HCT116 (cell line): ENCODE data around the gene CDH9. TPM values are rescaled to one million over a fixed set of nuclear protein-coding genes. Genes with fewer than 3 reads are reported as not detected.

Source experiments
- ATAC-seq: fragments of 200-7000 bp; cut with Tn5 transposase; 2 replicates; pipeline ENCODE4 v1.9.1; 2020; ENCODE audit warnings: mild to moderate bottlenecking, moderate library complexity
- BruUV-seq: library from RNA; stranded (reverse); fragments of 400-500 nt; replicated peaks from 2 replicates; lab custom pipeline; 2021; lab: Mats Ljungman, UMichigan
- CTCF ChIA-PET: fragments of 300-600 bp; sonication (Branson Sonifier 250); formaldehyde crosslinking; loops from one replicate; lab custom pipeline; 2021; ENCODE audit warnings: antibody characterized with exemption; lab: Charles Lee
- POLR2A ChIA-PET: fragments of 300-600, 350-600 bp; sonication (Branson Sonifier 250); formaldehyde crosslinking; loops from one replicate; lab custom pipeline; 2021; ENCODE audit warnings: antibody characterized with exemption; lab: Charles Lee
- RAD21 ChIA-PET, 2 experiments: fragments of 300-600 bp; sonication (Branson Sonifier 250); formaldehyde crosslinking; loops; one replicate each; lab custom pipeline; 2023; ENCODE audit warnings: low total read pairs in 2 of 2; ENCODE audit not compliant: uncharacterized antibody in 2 of 2, unreplicated experiment in 2 of 2, low non-redundant PET in 1 of 2; lab: Charles Lee
- DNase-seq: peaks from one replicate; pipeline ENCODE4 v3.0.0-alpha.2; 2010; ENCODE audit warnings: low read depth, low spot score
- H2AFZ ChIP-seq: fragments of 200-600 bp; shearing (Covaris generic), sonication (generic); 2 replicates; pipeline ENCODE4 v1.6.1; 2017; ENCODE audit warnings: low read depth, mixed run types, mixed read lengths, antibody characterized with exemption, low read length; ENCODE audit not compliant: poor library complexity, severe bottlenecking
- H3K27ac ChIP-seq: 2 replicates; pipeline ENCODE4 v1.5.1; 2012; ENCODE audit warnings: low read depth, low read length
- H3K27me3 ChIP-seq: fragments of 200-600 bp; sonication (generic); 2 replicates; pipeline ENCODE4 v1.6.1; 2016; ENCODE audit warnings: mixed run types, low read length, mixed read lengths; ENCODE audit not compliant: insufficient read depth
- H3K36me3 ChIP-seq, 2 experiments: fragments of 200-500 bp in 1 of 2; fragments of 200-600 bp in 1 of 2; sonication (Bioruptor generic) in 1 of 2; sonication (generic) in 1 of 2; 2 replicates each; pipeline versions ENCODE4 v1.5.1 to v1.6.1; 2014 to 2016; ENCODE audit warnings: low read length in 2 of 2, inconsistent platforms in 1 of 2, mixed read lengths in 1 of 2, mixed run types in 1 of 2; ENCODE audit not compliant: insufficient read depth in 2 of 2, control insufficient read depth in 1 of 2
- H3K4me1 ChIP-seq, 2 experiments: fragments of 200-600 bp in 1 of 2; sonication (generic) in 1 of 2; 2 replicates each; pipeline versions ENCODE4 v1.5.1 to v1.6.1; 2012 to 2017; ENCODE audit warnings: low read length in 2 of 2, inconsistent platforms in 1 of 2, mild to moderate bottlenecking in 1 of 2, mixed read lengths in 1 of 2, mixed run types in 1 of 2, moderate library complexity in 1 of 2; ENCODE audit not compliant: insufficient read depth in 2 of 2, control insufficient read depth in 1 of 2
- H3K4me2 ChIP-seq: fragments of 200-600 bp; sonication (generic); 2 replicates; pipeline ENCODE4 v1.6.1; 2017; ENCODE audit warnings: mixed run types, low read length, mixed read lengths
- H3K4me3 ChIP-seq, 2 experiments: fragments of 200-600 bp in 1 of 2; sonication (generic) in 1 of 2; replicated peaks in 1 of 2; 2 replicates each; pipeline ENCODE4 v1.5.1; 2011 to 2016; ENCODE audit warnings: low read length in 2 of 2, control low read depth in 1 of 2, low read depth in 1 of 2, mild to moderate bottlenecking in 1 of 2, mixed read lengths in 1 of 2, mixed run types in 1 of 2
- H3K79me2 ChIP-seq: fragments of 200-600 bp; sonication (generic); 2 replicates; pipeline ENCODE4 v1.6.1; 2017; ENCODE audit warnings: mild to moderate bottlenecking, mixed run types, low read length, moderate library complexity, mixed read lengths; ENCODE audit not compliant: insufficient read depth
- H3K9ac ChIP-seq: fragments of 200-600 bp; sonication (generic); 2 replicates; pipeline ENCODE4 v1.6.1; 2016; ENCODE audit warnings: low read length, mixed read lengths
- H3K9me2 ChIP-seq: fragments of 200-600 bp; sonication (generic), shearing (Covaris generic); 2 replicates; pipeline ENCODE4 v1.6.1; 2017; ENCODE audit warnings: mixed run types, mild to moderate bottlenecking, moderate library complexity; ENCODE audit not compliant: insufficient read depth
- H3K9me3 ChIP-seq, 2 experiments: fragments of 200-500 bp in 1 of 2; fragments of 200-600 bp in 1 of 2; sonication (Bioruptor generic) in 1 of 2; sonication (generic) in 1 of 2; 2 replicates each; pipeline ENCODE4 v1.6.1; 2014 to 2017; ENCODE audit warnings: low read length in 2 of 2, mixed read lengths in 2 of 2, inconsistent platforms in 1 of 2, low read depth in 1 of 2, mild to moderate bottlenecking in 1 of 2, mixed run types in 1 of 2, moderate library complexity in 1 of 2; ENCODE audit not compliant: control insufficient read depth in 1 of 2, insufficient read depth in 1 of 2
- H4K20me1 ChIP-seq: fragments of 200-600 bp; sonication (generic), shearing (Covaris generic); 2 replicates; pipeline ENCODE4 v1.6.1; 2017; ENCODE audit warnings: mixed run types, mild to moderate bottlenecking, moderate library complexity; ENCODE audit not compliant: insufficient read depth
- CEBPB ChIP-seq: IDR thresholded peaks from 2 replicates; pipeline ENCODE4 v1.6.1; 2012; ENCODE audit warnings: low read depth
- ELF1 ChIP-seq: IDR thresholded peaks from 2 replicates; pipeline ENCODE4 v1.6.1; 2012; ENCODE audit warnings: low read depth, borderline replicate concordance
- RAD21 ChIP-seq: IDR thresholded peaks from 2 replicates; pipeline ENCODE4 v1.6.1; 2012; ENCODE audit warnings: low read depth, mild to moderate bottlenecking
- SIN3A ChIP-seq: IDR thresholded peaks from 2 replicates; pipeline ENCODE4 v1.6.1; 2012; ENCODE audit warnings: low read depth
- ZFX ChIP-seq: fragments of 450-650 bp; IDR thresholded peaks from 2 replicates; pipeline ENCODE4 v1.6.1; 2017
- ZNF274 ChIP-seq: fragments of 200-500 bp; sonication (Bioruptor generic); IDR thresholded peaks from 2 replicates; pipeline ENCODE4 v1.6.1; 2014; ENCODE audit warnings: mild to moderate bottlenecking, low read depth, low read length, inconsistent platforms
- intact Hi-C: fragments of 100-400 bp; cut with micrococcal nuclease; formaldehyde crosslinking; loops from 2 replicates; pipeline ENCODE4 v1.10.0; 2022
- total RNA-seq: library from RNA; stranded (reverse); gene quantifications from one replicate; pipeline ENCODE4 v1.2.1, GENCODE V29; 2021; ENCODE audit not compliant: unreplicated experiment
- TF ChIP-seq, protein P1 (sequence below): IDR thresholded peaks from 2 replicates; pipeline ENCODE4 v1.6.1; 2012
- TF ChIP-seq, protein P2 (sequence below): IDR thresholded peaks from 2 replicates; pipeline ENCODE4 v1.6.1; 2011; ENCODE audit warnings: mild to moderate bottlenecking, low read length, moderate library complexity; ENCODE audit not compliant: insufficient replicate concordance; ENCODE audit errors: extremely low read depth
- TF ChIP-seq, protein P3 (sequence below): IDR thresholded peaks from 2 replicates; pipeline ENCODE4 v1.6.1; 2012; ENCODE audit warnings: low read depth

Gene CDH9
- total RNA-seq, 1 experiment from 2014 or later: not detected

DNA sequence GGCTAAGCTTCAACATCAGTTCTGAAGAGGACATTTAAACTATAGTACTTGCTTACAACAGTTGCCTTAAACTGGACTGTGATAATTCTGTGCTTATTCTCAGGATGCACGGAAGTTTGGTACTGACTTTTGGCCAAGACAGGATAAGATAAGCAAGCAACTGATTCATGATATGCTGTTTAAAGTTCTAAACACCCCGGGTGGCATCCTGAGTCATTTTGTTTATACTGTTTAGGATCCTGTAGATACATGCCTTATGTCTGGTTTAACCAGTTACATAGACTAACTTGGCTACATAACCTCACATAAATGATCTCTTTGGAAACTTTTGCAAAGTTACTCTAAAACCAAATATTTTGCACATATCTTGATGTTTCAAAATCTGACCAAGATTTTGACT is 95.9 kb downstream of the CDH9 start:
- intact Hi-C loops: no loop called here
- CTCF ChIA-PET: no interaction called here
- RAD21 ChIA-PET: no interaction called here
- no peak overlapping the region for H3K27ac ChIP-seq
- H3K9ac ChIP-seq: no peak overlapping the region
- TF ChIP-seq, protein P1, sequence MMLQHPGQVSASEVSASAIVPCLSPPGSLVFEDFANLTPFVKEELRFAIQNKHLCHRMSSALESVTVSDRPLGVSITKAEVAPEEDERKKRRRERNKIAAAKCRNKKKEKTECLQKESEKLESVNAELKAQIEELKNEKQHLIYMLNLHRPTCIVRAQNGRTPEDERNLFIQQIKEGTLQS: no peak
- no peak for TF ChIP-seq SIN3A
- TF ChIP-seq, protein P2, sequence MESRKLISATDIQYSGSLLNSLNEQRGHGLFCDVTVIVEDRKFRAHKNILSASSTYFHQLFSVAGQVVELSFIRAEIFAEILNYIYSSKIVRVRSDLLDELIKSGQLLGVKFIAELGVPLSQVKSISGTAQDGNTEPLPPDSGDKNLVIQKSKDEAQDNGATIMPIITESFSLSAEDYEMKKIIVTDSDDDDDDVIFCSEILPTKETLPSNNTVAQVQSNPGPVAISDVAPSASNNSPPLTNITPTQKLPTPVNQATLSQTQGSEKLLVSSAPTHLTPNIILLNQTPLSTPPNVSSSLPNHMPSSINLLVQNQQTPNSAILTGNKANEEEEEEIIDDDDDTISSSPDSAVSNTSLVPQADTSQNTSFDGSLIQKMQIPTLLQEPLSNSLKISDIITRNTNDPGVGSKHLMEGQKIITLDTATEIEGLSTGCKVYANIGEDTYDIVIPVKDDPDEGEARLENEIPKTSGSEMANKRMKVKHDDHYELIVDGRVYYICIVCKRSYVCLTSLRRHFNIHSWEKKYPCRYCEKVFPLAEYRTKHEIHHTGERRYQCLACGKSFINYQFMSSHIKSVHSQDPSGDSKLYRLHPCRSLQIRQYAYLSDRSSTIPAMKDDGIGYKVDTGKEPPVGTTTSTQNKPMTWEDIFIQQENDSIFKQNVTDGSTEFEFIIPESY: no peak
- no peak for TF ChIP-seq ZFX
- TF ChIP-seq RAD21: no peak
- TF ChIP-seq, protein P3, sequence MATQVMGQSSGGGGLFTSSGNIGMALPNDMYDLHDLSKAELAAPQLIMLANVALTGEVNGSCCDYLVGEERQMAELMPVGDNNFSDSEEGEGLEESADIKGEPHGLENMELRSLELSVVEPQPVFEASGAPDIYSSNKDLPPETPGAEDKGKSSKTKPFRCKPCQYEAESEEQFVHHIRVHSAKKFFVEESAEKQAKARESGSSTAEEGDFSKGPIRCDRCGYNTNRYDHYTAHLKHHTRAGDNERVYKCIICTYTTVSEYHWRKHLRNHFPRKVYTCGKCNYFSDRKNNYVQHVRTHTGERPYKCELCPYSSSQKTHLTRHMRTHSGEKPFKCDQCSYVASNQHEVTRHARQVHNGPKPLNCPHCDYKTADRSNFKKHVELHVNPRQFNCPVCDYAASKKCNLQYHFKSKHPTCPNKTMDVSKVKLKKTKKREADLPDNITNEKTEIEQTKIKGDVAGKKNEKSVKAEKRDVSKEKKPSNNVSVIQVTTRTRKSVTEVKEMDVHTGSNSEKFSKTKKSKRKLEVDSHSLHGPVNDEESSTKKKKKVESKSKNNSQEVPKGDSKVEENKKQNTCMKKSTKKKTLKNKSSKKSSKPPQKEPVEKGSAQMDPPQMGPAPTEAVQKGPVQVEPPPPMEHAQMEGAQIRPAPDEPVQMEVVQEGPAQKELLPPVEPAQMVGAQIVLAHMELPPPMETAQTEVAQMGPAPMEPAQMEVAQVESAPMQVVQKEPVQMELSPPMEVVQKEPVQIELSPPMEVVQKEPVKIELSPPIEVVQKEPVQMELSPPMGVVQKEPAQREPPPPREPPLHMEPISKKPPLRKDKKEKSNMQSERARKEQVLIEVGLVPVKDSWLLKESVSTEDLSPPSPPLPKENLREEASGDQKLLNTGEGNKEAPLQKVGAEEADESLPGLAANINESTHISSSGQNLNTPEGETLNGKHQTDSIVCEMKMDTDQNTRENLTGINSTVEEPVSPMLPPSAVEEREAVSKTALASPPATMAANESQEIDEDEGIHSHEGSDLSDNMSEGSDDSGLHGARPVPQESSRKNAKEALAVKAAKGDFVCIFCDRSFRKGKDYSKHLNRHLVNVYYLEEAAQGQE: no peak
- no peak for TF ChIP-seq ZNF274
- TF ChIP-seq CEBPB: no peak
- TF ChIP-seq ELF1: no peak
- H4K20me1 ChIP-seq: no peaks in the 10 kb centered on the region
- no peak overlapping the region for H3K4me2 ChIP-seq
- H3K4me3 ChIP-seq: no peak overlapping the region
- H3K4me1 ChIP-seq: no peaks in the 10 kb centered on the region
- H2AFZ ChIP-seq: no peak overlapping the region
- POLR2A ChIA-PET: no interaction called here
- DNase-seq (no peak), ATAC-seq (no peak)
- no peaks in the 10 kb centered on the region for H3K79me2 ChIP-seq
- peaks cover 11 to 16% of the 10 kb centered on the region in 2 experiments; a peak in 2 of 4 replicates for H3K9me3 ChIP-seq
- no TSS peak for BruUV-seq
- H3K27me3 ChIP-seq: no peaks in the 10 kb centered on the region
- no peaks in the 10 kb centered on the region for H3K36me3 ChIP-seq
- no peaks in the 10 kb centered on the region for H3K9me2 ChIP-seq
